Vagina (tissue), 2 donors: ENCODE results near the gene TMIE. TPM values are rescaled to one million over a fixed set of nuclear protein-coding genes. Genes with fewer than 3 reads are reported as not detected.

Experiments used
- DNase-seq, 2 donors: peaks; one replicate each; pipeline ENCODE4 v3.0.0-alpha.2; 2017; ENCODE audit errors: extremely low spot score in 2 of 2
- H3K27ac ChIP-seq: fragments of 200-600 bp; sonication (generic); one replicate; pipeline ENCODE4 v1.5.1; 2019
- H3K27me3 ChIP-seq: fragments of 200-600 bp; sonication (generic); one replicate; pipeline ENCODE4 v1.5.1; 2019
- H3K36me3 ChIP-seq, 2 donors: fragments of 200-600 bp; sonication (generic); one replicate each; pipeline ENCODE4 v1.5.1; 2017 to 2019
- H3K4me1 ChIP-seq: fragments of 200-600 bp; sonication (generic); one replicate; pipeline ENCODE4 v1.5.1; 2019
- H3K4me3 ChIP-seq, 2 donors: fragments of 200-600 bp; sonication (generic); 1 replicate in 1 of 2; 2 replicates in 1 of 2; pipeline ENCODE4 v1.5.1; 2016 to 2019
- H3K9me3 ChIP-seq: fragments of 200-600 bp; sonication (generic); one replicate; pipeline ENCODE4 v1.5.1; 2019
- POLR2A ChIP-seq, 2 donors: fragments of 450-650 bp; IDR thresholded peaks; one replicate each; pipeline ENCODE4 v1.6.1; 2017; ENCODE audit warnings: antibody characterized with exemption in 2 of 2, mild to moderate bottlenecking in 2 of 2, moderate library complexity in 2 of 2
- POLR2AphosphoS5 ChIP-seq, 2 donors: sonication (generic); formaldehyde crosslinking; IDR thresholded peaks; one replicate each; pipeline ENCODE4 v1.9.0; 2017; ENCODE audit warnings: antibody characterized with exemption in 2 of 2, mild to moderate bottlenecking in 2 of 2, low read depth in 1 of 2; ENCODE audit not compliant: insufficient read depth in 1 of 2
- intact Hi-C: fragments of 100-400 bp; cut with DNase I; formaldehyde crosslinking; loops from one replicate; pipeline ENCODE4 v1.15.1; 2023
- total RNA-seq: library from RNA; depleted of rRNA; stranded (reverse); fragments of >200 nt; gene quantifications from one replicate; pipeline ENCODE4 v1.2.3, GENCODE V29; 2016
- TF ChIP-seq, protein P1 (sequence below), 3 experiments: fragments of 450-650 bp in 2 of 3; fragments of 200-600 bp in 1 of 3; sonication (generic) in 1 of 3; IDR thresholded peaks; one replicate each; pipeline ENCODE4 v1.5.1; 2017 to 2019; ENCODE audit warnings: antibody characterized with exemption in 3 of 3, mild to moderate bottlenecking in 2 of 3, moderate library complexity in 2 of 3

Gene TMIE
- total RNA-seq, 1 donor from 2014 or later, result 0.74 TPM

DNA sequence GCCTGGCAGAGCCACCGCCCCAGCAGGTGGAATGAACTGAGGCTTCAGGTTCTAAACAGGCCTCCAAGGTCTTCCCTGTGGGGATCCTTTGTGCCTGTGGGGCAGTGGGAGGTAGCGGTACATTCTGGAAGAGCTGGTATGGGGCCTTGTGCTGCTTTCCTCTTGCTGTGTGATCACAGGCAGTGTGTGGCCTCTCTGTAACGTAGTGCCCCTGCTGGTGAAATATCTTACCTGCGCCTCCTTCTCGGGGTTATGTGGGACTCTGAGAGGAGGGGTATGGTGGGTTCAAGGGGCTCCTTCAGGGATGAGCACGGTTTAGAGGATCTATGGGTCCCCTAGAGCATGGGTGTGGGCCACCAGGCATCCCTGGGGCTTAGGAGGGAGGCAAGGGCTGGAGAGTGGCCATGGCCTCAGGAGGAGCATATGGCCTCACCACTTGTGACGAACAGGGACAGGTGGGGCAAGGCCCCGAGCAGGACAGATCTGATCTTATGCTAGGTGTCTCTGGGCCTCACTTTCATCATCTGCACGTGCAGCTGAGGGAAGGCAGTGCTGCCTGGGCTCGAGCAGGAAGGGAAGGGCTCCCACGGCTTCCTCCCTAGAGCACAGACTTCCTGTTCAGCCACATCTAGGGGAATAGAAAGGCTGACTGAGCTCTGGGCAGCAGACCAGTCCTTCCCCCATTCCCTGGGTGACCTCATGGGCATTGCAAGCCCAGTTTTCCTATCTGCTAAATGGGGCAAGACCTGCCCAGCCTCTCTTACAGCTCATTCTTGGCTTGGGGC lies 5.8 kb upstream of the TMIE start:
- H3K4me1 ChIP-seq, result peaks cover 72% of the 10 kb centered on the region
- H3K9me3 ChIP-seq, result no peaks in the 10 kb centered on the region
- H3K27me3 ChIP-seq, result no peaks in the 10 kb centered on the region
- no peak for DNase-seq
- TF ChIP-seq POLR2AphosphoS5 (IDR thresholded peaks at IDR 0.05; ENCODE audit: insufficient read depth in 1 of 2, low read depth in 1 of 2), result no peak
- TF ChIP-seq, protein P1, sequence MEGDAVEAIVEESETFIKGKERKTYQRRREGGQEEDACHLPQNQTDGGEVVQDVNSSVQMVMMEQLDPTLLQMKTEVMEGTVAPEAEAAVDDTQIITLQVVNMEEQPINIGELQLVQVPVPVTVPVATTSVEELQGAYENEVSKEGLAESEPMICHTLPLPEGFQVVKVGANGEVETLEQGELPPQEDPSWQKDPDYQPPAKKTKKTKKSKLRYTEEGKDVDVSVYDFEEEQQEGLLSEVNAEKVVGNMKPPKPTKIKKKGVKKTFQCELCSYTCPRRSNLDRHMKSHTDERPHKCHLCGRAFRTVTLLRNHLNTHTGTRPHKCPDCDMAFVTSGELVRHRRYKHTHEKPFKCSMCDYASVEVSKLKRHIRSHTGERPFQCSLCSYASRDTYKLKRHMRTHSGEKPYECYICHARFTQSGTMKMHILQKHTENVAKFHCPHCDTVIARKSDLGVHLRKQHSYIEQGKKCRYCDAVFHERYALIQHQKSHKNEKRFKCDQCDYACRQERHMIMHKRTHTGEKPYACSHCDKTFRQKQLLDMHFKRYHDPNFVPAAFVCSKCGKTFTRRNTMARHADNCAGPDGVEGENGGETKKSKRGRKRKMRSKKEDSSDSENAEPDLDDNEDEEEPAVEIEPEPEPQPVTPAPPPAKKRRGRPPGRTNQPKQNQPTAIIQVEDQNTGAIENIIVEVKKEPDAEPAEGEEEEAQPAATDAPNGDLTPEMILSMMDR (IDR thresholded peaks at IDR 0.05), result no peak
- no peak for TF ChIP-seq POLR2A (IDR thresholded peaks at IDR 0.05)
- H3K36me3 ChIP-seq, result no peaks in the 10 kb centered on the region
- H3K27ac ChIP-seq, result peak overlapping the region; percentile 91
- intact Hi-C loops, result no loop called here
- no peak overlapping the region for H3K4me3 ChIP-seq

DNA sequence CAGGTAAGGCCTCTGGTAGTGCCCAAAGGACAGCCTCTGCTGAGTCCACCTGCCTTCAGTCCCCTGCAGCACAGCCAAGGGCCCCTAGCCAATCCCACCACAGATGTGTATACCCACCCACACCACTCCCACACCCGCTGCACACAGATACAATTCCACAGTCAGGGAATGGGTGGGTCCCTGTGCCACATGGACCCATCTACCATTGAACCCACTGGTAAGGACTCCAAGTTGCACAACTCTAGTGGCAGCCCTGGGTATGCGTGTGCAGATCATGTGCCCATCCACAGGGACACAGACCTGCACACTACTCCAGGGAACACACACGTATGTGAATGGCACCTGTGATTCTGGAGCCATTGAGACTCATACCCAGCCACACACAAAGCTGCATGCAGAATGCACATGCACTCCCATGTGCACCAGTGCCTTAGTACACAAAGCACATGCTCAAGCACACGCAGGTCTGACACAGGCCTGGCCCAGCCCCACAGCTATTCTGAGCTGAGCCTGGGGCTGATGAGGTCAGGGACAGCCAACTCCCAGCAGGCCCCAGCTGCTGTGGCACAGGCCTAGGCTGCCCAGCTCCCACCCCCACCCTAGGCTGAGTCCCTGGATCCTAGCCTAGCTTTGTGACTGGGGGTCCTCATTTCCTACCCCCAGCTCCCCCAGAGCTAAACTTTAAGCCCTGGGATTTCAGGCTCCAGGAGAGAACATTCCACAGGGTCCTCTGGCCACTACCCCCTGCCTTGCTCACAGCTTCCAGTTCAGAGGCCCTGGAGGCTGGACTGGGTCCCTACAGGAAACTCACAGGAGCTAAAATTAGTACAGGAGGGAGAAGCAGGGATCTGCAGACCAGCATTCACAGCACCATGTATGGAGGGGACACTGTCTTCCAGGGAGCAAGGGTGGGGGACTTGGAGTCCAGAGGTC lies 5.0 kb upstream of the TMIE start:
- Histone ChIP-seq H3K27ac (peak overlapping the region; percentile 91), H3K4me1 (peaks cover 72% of the 10 kb centered on the region), H3K9me3 (no peaks in the 10 kb centered on the region), H3K36me3 (no peaks in the 10 kb centered on the region), H3K27me3 (no peaks in the 10 kb centered on the region), H3K4me3 (no peak overlapping the region)
- intact Hi-C loops, result no loop called here
- TF ChIP-seq POLR2AphosphoS5 (IDR thresholded peaks at IDR 0.05; ENCODE audit: insufficient read depth in 1 of 2, low read depth in 1 of 2) (no peak), POLR2A (IDR thresholded peaks at IDR 0.05) (no peak)
- TF ChIP-seq, protein P1 (IDR thresholded peaks at IDR 0.05), result no peak
- DNase-seq, result no peak

DNA sequence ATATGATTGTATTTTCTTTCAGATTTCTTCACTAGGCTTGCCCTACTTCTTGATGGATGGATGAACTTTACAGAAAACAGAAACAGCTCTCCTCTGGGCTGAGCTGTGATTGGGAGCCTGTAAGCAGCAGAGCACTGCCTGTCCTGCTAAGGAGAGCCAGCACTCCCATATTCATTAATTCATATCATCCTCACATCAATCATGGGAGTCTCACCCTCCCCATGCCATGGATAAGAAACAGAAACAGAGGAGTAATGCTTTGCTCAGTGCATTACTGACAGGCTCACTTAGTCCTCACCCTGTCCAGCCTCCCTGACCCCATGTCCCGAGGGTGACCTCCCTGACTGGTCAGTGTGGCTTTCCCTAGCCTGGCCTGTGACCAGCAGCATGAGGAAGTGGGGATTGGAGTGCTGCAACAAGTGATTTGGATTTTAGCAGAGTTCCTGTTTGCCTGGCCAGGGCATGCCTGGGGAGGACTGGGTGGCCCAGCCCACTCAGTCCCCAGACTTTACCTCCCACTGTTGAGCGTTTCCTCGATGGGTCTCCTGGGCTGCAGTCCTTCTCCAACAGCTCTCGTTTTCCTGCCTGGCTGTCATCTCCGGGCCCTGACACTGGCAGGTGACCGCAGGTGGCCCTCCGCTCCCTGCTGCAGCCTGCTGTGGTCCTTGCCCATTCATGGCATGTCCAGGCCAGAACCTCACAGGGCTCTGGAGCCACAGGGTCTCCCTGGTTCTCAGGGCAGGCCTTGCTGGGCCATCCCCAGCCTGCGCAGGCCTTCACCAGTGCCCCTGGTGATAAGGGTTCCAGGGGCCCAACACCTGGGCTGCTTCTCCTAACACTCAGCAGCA lies 1.3 kb upstream of the TMIE start:
- Histone ChIP-seq H3K27me3 (no peaks in the 10 kb centered on the region), H3K4me3 (no peak overlapping the region), H3K4me1 (peaks cover 42% of the 10 kb centered on the region), H3K36me3 (no peaks in the 10 kb centered on the region), H3K9me3 (no peaks in the 10 kb centered on the region), H3K27ac (no peak overlapping the region)
- no peak for DNase-seq
- intact Hi-C loops, result loop anchor here (10.0 kb wide), 1 partner anchor 295 kb away; no protein-coding TSS in a partner anchor
- TF ChIP-seq, protein P1 (IDR thresholded peaks at IDR 0.05), result no peak
- TF ChIP-seq POLR2A (IDR thresholded peaks at IDR 0.05), result no peak
- no peak for TF ChIP-seq POLR2AphosphoS5 (IDR thresholded peaks at IDR 0.05; ENCODE audit: insufficient read depth in 1 of 2, low read depth in 1 of 2)

DNA sequence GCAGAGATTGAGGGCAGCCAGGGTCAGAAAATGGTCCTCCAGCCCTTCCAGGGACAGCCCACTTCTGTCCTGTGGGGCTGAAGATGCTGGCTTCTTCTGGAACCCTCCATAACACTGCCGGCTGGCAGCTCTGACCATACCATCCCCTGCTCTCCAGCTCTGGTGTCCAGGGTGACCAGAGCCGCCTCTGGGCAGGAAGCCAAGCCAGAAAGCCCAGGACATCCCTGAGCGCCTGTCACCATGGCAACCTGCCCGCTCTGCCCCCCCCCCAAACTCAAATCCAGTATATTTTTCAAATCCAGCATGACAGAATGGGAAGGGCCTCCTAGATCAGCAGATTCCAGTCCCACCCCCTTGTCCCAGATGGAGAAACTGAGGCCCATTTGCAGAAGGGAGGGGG lies 420 bp upstream of the TMIE start:
- Histone ChIP-seq H3K4me3 (peak overlapping the region; percentile 24 to 49), H3K36me3 (no peaks in the 10 kb centered on the region), H3K27me3 (no peaks in the 10 kb centered on the region), H3K27ac (no peak overlapping the region), H3K4me1 (peaks cover 41% of the 10 kb centered on the region), H3K9me3 (no peaks in the 10 kb centered on the region)
- intact Hi-C loops, result loop anchor here (10.0 kb wide), 1 partner anchor 294 kb away; no protein-coding TSS in a partner anchor
- DNase-seq, result no peak
- TF ChIP-seq, protein P1 (IDR thresholded peaks at IDR 0.05), result no peak
